Stimulated activated CD4-positive, alpha-beta T cell treated with anti-CD3 and anti-CD28 coated beads, Interleukin-4, amount 100 ng/mL, for 48 hours (primary cell): ENCODE measurements around the gene FAM90A1.
"Not testable (repeated sequence)": the region's sequence is repeated elsewhere in the genome, so short reads cannot be mapped to it uniquely, and the experiment has no call there.

Experiments
- DNase-seq, 2 donors: peaks; one replicate each; pipeline ENCODE4 v3.0.0-alpha.2; 2020; ENCODE audit warnings: low read depth in 2 of 2

The FAM90A1 gene

DNA sequence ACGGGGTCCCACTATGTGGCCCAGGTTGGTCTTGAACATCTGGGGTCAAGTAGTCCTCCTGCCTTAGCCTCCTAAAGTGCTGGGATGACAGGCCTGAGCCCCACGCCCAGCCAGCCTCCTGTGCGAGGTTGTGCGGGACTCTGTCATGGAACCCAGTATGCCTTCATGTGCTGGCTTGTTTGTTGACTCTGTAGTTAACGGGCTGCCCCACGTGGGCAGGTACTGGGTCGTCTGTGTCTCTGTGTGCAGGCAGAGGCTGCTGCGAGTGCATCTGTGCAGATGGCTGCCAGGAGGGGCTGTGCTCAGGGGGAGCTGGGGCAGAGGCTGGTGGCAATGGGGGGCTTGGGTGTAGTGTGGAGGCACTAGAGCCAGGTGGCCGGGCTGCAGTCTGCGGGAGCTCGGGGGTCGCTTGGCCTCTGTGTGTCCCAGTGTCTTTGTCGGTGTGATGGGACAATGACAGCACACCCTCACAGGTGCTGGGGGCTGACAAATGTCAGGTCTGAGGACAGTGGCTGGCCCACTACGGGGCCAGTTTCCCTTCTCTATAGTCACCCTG, 6.0 kb upstream of the FAM90A1 start:
- DNase-seq: not testable (repeated sequence)

DNA sequence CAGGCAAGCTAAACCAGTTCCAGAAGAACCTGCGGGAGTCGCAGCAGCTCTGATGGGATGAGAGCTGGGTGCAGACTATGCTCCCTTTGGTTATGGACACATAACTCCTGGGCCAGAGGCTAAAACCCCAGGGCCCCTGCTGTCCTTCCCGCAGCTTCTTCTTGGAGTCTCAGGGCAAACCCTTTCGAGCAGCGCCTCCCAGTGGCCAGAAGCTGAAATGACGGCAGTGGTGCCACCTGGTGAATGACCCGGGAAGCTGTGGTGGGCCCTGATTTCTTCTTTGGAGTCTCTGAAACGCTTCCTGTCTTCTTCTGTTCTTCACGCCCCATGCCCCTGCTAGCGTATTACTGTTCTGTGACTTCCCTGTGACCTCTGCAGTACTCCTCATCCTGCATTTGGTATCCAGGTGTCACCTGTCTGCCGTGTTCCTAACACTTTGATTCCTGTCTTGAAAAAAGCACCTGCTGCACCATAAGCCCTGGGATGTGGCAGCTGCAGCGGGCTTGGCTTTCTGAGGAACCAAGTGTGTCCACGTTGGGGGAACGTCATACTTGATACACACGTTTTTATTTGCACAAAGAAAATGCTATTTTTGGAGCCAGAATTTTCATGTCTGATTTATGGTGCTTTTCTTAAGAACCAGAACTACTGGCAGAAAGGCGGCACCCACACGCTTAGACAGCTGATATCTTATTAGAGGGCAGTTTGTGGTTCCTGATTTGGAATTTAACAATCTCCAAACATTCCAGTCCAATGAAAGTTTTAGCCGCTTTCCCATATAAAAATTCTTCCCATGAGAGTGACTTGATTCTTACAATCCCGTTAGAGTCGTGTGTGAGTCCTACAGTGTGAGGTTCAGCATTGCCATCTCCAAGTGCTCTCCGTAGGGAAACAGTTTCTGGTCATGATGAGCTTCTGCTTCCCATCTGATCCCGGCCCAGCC, 4.5 kb upstream of the FAM90A1 start:
- DNase-seq: peak; percentile 46 to 55

DNA sequence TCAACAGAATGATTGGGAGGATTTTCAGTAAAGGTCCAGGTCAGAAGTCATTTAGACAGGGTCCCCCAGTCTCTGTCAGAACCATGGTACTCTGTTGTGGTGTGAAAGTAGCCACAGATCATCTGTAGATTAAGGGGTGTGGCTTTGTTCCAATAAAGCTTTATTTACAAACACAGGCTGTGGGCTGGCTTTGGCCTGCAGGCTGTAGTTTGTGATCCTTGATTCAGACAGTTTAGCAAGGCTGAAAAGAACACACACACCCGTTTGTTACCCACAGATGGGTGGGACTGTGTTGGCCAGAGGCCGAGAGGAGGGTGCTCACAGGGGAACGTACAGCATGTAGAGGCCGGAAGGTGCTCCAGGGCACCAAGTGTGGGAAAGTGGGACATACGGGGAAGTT, 3.6 kb upstream of the FAM90A1 start:
- not testable (repeated sequence) for DNase-seq

DNA sequence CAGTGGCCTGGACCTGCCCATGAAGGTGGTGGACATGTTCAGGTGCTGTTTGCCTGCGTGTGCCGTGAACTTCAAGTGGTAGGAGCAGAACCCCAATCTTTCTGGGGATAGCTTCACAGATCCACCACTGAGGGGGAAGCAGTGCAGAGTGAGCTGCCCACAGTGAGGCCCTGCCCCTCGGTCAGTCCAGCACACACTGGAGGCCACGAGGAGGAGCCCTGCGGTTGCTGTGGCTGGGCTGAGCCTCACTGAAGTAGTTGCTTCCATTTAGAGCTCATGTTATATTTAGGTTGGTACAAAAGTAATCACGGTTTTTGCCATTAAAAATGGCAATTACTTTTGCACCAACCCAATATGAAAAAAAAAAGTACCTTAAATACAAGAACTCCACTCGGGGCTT, 2.1 kb upstream of the FAM90A1 start:
- not testable (repeated sequence) for DNase-seq

DNA sequence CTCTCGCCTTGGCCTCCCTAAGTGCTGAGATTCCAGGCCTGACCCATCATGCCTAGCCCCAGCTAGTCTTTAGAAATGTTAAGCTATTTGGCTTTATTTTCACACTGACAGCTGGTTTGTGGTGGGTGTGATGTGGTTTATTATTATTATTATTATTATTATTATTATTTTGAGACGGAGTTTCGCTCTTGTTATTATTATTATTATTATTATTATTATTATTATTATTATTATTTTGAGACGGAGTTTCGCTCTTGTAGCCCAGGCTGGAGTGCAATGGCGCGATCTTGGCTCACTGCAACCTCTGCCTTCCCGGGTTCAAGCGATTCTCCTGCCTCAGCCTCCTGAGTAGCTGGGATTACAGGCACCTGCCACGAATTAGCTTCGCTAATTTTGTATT, 1.2 kb upstream of the FAM90A1 start:
- DNase-seq: not testable (repeated sequence)

DNA sequence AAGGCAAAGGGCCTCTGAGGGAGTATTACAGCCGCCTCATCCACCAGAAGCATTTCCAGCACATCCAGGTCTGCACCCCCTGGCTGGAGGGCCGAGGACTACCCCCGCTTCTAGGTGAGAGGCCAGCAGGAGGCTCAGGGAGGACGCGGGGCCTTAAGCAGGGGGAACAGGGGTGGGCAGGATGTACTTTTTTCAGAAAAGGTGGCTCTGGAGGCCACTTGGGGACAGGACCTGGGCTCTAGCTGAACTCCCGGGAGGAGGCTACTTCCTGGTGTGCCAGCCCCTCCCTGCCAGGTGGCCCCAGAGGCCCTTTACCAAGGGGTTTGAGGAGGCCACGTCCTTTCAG, 287 bp upstream of the FAM90A1 start:
- DNase-seq: not testable (repeated sequence)

DNA sequence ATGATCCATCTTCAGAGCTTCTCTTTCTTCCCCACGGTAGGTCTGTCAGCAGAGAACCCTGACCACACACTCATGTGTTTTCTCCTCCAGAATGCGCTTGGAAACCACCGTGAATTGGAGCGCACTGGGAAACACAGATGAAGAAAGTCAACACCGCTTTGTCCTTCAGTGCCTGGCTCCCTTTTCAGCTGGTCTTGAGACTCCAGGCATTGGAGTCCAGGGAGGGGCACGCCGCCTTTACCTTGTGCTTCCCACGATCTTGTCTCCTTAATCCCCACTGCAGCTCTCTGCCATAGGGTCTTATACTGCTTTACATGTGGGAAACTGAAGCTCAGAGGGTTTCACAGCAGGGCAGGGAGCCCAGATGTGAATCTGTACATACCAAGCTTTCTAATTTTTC, 1.1 kb downstream of the FAM90A1 start:
- DNase-seq: no peak

DNA sequence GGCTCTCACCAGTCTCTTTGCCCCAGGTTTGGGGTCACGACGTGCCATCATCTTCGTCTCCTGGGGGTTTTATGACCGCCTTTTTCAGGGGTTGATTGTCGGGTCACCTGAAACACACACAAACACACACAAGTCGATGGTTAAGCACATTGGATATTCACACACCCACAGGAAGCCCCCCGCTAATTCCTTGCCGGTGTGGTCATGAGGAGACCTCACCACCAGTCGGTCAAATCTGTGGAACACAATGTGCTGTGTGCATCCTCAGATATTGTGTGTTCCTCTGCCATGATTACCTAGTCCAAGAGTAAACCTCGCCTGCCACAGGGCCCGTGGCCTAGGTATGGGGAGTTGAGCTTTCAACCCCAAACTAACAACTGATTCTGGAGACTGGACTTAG, 2.6 kb downstream of the FAM90A1 start:
- DNase-seq: not testable (repeated sequence)

DNA sequence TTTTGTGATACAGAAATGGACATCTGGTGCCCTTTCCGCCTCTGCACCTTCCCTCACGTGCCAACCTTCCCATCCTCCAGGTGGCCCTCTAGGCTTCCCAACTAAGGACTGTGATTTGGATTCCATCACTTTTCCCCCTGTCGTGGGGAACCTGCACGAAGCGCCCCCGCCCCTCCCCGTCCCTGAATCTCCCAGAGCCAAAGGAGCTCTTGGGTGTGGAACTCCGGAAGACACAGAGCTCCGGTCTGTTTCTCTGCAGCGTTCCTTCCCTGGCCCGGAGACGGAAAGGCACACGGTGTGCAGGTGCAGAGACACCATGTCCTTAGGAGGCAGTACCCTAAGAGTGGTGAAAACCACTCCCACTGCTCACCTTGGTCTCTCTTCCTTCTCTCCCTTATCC, 3.8 kb downstream of the FAM90A1 start:
- DNase-seq: not testable (repeated sequence)

DNA sequence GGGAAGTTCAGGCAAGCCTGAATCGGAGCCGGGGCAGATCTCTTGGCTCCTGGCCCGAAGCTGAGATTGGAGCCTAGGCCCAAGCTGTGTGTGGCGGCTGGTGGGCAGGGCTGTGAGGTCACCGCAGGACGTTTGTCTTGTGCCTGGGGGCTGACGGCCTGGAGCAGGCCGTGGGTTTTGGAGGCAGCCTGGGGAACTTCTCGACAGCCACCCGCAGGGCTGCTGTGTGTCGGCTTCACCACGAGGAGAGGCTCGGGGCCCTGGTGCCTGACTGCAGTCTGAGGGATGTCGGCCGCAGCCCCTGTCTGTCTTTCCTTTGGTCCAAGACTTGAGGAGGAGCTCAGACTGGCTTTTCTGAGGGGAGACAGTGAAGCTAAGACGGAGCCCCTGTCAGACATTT, 5.1 kb downstream of the FAM90A1 start:
- DNase-seq: not testable (repeated sequence)

DNA sequence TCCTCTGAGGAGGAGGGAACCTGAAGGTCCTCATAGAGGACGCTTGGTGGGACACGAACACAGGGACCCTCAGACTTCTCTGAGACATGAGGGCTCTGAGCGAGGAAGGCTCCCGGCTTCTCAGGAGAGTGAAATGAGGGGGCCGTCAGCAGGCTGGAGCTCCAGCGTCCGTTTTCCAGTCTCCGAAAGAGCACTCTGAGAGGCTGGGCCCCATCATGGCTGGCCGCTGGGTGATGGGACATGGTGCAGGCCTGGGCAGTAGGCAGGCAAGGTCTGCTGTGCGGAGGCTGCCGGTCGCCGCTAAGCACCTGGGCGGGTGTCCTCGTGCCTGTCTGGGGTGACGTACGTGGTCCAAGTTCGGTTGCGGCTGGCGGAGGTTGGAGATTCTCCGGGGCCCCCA, 5.6 kb downstream of the FAM90A1 start:
- not testable (repeated sequence) for DNase-seq

DNA sequence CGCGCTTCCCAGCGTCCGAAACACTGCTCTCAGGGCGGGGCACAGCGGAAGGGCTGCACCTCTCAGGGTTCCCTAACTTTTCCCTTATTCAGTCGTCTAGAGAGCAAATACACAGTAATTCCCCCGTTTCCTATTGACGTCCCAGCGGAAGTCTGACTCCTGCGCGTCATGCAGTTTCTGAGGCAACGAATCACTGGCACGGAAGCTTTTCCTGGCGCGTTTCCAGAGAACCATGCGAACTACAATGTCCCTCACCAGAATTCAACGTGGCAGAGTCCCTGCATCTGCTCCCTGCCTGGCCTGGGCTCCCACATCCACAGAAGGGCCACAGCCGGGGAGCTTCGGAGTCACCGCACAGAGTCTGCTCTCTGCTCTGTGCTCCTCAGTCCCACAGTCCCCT, 6.0 kb downstream of the FAM90A1 start:
- DNase-seq: not testable (repeated sequence)

DNA sequence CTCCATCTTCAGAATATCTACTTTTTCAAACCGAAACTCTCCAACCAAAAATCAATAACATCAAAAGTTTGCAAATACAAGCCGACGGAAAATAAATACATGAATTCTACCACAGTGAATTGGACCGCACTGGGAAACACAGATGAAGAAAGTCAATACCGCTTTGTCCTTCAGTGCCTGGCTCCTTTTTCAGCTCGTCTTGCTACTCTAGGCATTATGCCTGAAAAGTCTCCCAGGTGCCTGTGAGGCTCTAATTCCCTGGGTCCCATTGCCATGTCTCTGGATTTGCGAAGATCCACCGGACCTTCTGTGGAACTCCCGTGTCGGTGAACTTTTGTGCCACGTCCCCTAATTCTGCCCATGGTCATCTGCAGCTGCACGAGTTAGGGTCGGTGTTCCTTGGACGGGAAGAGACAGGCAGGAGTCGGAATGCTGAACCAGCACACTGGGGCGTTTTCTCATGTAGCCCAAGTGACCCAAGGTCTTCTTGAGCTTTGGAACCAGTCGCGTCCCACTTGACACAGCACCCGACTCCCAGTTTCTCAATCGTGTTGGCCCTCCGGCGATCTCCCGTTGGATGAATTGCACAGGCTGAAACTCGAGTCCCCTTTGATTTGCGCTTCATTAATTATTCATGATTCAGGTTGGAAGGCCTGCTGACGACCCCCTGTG, 8.6 kb downstream of the FAM90A1 start:
- not testable (repeated sequence) for DNase-seq

DNA sequence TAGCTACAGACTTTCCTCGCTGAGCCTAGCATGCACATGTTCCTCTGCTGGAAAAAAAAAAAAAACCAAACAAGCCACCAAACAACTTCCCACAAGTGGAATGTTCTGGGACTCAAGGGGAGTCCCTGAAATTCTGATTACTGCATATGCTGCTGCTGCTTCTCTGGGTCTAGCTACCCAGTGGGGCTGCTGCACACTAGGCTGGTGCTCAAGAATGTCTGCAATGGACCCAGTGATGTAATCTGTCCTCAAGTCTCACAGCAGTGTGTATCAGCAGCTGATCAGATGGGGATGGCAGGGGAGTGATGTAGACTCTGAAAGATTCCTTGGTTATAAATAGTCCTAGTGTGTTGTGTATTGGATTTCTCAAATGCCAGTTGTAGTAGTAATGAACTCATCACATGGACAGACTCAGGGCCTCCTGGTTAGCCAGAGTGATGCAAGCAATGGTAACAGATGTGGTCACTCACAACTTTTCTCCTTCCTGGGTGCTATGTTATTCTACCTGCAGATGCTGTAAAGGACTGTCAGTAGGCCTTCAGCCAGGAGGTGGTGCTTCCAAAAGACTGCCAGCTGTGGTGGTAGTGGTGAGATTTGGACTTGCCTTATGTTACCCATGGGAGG, 29.6 kb downstream of the FAM90A1 start:
- not testable (repeated sequence) for DNase-seq

DNA sequence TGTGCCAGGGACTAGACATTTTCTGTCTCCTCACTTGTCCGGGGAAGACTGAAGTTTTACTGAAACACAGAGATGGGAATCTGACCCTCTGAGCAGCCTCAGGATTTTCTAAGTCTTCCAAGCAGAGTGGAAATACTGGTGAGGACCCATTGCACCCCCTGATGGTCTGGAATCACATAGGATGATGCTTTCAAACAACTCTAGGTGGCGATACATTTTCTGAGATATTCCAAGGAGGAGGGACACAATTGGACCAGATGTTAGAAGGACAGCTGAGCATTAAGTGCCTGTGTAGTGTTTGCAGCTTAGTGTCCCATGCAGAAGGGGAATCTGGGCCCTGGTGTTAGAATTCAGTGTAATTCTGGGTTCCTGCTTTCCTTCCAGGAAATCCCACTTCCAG, 39.3 kb downstream of the FAM90A1 start:
- not testable (repeated sequence) for DNase-seq

DNA sequence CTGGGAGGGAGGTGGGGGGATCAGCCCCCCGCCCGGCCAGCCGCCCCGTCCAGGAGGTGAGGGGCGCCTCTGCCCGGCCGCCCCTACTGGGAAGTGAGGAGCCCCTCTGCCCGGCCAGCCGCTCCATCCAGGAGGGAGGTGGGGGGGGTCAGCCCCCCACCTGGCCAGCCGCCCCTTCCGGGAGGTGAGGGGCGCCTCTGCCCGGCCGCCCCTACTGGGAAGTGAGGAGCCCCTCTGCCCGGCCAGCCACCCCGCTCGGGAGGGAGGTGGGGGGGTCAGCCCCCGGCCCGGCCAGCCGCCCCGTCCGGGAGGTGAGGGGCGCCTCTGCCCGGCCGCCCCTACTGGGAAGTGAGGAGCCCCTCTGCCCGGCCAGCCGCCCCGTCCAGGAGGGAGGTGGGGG, 43.2 kb downstream of the FAM90A1 start:
- not testable (repeated sequence) for DNase-seq

DNA sequence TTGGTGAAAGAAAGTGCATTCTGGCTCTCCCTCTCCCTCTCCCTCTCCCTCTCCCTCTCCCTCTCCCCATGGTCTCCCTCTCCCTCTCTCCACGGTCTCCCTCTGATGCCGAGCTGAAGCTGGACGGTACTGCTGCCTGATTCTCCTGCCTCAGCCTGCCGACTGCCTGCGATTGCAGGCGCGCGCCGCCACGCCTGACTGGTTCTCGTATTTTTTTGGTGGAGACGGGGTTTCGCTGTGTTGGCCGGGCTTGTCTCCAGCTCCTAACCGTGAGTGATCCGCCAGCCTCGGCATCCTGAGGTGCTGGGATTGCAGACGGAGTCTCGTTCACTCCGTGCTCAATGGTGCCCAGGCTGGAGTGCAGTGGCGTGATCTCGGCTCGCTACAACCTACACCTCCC, 44.1 kb downstream of the FAM90A1 start:
- DNase-seq: not testable (repeated sequence)

DNA sequence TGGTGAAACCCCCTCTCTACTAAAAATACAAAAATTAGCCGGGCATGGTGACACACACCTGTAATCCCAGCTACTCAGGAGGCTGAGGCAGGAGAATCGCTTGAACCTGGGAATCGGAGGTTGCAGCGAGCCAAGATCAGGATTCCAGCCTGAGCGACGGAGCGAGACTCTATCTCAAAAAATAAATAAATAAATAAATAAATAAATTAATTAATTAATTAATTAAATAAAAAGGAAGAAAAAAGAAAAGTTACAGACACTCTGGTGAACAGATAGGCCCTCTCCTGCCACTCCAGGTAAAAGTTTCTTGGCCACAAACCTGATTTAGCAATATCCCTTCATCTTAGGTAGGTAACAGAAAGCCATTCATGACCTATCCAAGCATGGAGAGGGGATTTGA, 44.5 kb downstream of the FAM90A1 start:
- not testable (repeated sequence) for DNase-seq

DNA sequence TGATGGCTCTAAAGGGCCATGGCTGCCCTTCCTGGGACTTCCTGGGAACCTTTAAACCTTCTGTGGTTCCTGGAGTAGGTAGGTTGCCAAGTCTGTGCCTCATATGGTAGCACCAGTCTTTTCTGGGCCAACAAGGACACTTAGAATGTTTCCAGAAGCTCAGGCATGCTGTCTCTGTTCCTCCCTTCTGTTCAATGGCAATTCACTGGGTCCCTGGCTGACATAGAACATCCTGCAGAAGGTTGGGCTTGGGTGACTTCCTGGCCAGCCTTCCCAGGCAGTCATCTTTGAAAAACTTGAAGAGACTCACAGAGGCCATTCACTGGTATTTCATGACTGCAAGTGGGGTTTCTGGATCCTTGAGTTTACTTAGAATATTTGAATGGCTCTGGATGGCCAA, 46.1 kb downstream of the FAM90A1 start:
- not testable (repeated sequence) for DNase-seq

DNA sequence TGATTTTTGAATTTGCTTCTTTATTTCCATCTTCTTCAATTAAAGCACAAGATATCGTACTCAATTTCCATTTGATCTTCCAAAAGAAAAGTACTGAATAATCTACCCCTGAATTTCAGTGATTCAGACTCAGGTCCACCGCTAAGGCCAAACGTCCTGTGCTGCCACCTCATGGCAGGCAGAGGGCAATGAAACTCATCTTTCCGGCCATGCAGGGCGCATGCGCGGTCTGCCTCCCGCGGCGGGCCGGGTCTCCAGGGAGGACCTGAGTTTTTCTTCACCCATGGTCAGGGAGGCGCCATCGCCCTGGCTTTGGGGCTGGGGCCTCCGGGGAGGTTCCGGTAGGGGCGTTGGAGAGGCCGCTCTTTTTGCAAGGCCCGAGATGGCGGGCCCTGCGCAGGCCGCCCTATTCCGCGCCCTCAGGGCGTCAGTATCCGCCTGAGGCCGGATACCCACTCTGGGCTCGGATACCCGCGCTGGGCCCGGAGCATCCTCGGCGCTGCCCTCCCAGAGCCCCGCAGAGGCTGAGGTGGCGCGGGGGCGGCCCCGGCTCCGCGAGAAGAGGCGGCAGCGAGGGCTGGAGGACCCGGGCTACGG, 47.3 kb downstream of the FAM90A1 start:
- DNase-seq: peak; percentile 38 to 55

DNA sequence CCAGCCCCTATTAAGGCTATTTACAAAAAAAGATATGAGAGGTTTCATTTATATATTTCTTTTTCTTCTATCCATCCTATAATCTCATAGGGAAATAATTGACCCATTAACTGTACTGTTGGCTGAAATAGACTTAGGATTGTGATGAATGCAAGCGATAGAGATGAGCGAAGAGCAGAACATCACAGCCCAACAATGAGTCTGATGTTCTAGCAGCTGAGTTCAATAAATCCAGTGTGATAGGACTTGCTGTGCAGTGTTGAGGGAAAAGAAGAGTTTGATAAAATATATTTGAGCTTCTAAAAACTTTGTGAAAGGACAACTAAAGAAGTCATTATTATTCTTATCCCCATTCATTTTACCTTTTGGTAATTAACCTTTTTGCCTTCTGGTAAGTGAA, 54.5 kb downstream of the FAM90A1 start:
- DNase-seq: not testable (repeated sequence)
